G401 (cell line): ENCODE data around the gene BMP2K. TPM values are rescaled to one million over a fixed set of nuclear protein-coding genes. Genes with fewer than 3 reads are reported as not detected.
"Not testable (repeated sequence)": the region's sequence is repeated elsewhere in the genome, so short reads cannot be mapped to it uniquely, and the experiment has no call there.

Experiments used
- DNase-seq: peaks from one replicate; pipeline ENCODE4 v3.0.0-alpha.2; 2015; ENCODE audit warnings: low spot score
- in situ Hi-C: cut with HindIII; loops from 2 replicates; pipeline ENCODE4 v1.10.0; 2016; ENCODE audit warnings: low sequenced_read_pairs, mixed read lengths
- total RNA-seq: library from RNA; depleted of rRNA; stranded (reverse); fragments of >200 nt; shearing (Covaris generic); gene quantifications from 2 replicates; pipeline ENCODE4 v1.2.3, GENCODE V29; 2014

The BMP2K gene
- total RNA-seq, 1 experiment from 2014 or later, result 10.4 TPM

DNA sequence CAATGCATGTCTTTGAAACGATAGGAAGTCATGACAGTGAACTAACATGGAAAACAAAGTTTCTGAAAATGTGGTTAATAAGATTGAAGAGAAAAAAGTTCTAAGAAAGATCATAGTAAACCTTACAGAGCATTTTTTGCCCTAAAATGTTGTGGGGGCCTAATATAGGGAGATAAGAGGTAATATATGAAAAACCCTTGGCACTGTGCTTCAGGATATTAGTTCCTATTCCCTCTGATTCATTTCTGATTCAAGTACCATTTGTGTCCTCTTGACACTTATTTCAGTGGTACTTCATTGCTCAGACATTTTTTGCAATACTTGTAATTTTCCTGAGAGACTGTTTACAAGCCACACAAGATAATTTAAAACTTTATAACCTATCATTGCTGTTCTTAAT lies 128.0 kb downstream of the BMP2K start:
- in situ Hi-C loops, result no loop called here
- DNase-seq, result no peak

GRCh38 chr4:78907638-78908037 lies 131.5 kb downstream of the BMP2K start:
- in situ Hi-C loops, result no loop called here
- DNase-seq, result no peak

GRCh38 chr4:78908974-78909373 lies 132.8 kb downstream of the BMP2K start:
- DNase-seq, in situ Hi-C loops: not testable (repeated sequence)

GRCh38 chr4:78910612-78911011 lies 134.5 kb downstream of the BMP2K start:
- DNase-seq, result no peak
- in situ Hi-C loops, result no loop called here

- no peak for DNase-seq
- in situ Hi-C loops, result no loop called here
These were observed 146.1 kb downstream of the BMP2K start for GRCh38 chr4:78922207-78922606.

GRCh38 chr4:78923464-78924312 lies 147.5 kb downstream of the BMP2K start:
- in situ Hi-C loops, result no loop called here
- DNase-seq, result no peak

- DNase-seq, result no peak
- in situ Hi-C loops, result no loop called here
These were observed 150.7 kb downstream of the BMP2K start for GRCh38 chr4:78926826-78927225.

DNA sequence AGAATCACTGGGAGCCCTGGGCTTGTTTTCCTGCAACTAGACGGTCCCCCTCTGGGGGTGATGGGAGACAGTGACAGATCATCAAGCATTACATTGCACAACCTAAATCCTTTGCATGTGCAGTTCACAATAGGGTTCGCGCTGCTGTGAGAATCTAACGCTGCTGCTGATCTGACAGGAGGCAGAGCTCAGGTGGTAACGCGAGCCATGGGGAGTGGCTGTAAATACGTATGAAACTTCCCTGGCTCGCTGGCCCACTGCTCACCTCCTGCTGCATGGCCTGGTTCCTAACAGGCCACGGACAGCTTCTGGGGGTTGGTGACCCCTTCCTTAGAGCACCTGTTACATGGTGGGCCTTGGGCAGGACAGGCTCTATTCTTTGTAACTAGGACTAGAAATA lies 152.7 kb downstream of the BMP2K start:
- in situ Hi-C loops, result no loop called here
- no peak for DNase-seq

GRCh38 chr4:78930016-78930629 lies 154.0 kb downstream of the BMP2K start:
- in situ Hi-C loops, result no loop called here

DNA sequence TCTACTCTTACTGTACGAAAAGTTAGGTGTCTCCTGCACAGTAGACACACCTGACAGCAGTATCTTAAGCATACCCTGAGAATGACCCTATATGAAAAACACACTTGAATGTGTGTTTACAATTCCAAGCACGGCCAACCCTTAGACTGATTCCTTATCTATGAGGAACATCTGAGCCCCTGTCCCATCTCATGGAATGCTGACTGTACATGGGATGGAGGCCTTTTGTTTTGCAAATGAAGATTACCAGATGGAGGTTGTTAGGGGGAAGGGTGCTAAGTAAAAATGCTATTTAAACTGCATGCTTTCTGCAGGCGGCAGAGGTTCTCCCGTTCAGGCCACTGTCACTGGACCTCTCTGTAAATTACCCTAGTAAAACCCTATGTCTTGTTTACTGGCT lies 160.8 kb downstream of the BMP2K start:
- in situ Hi-C loops, result no loop called here
- no peak for DNase-seq

More at GRCh38 chr4:78930016-78930629, 154.0 kb downstream of the BMP2K start:
- no peak for DNase-seq

DNA sequence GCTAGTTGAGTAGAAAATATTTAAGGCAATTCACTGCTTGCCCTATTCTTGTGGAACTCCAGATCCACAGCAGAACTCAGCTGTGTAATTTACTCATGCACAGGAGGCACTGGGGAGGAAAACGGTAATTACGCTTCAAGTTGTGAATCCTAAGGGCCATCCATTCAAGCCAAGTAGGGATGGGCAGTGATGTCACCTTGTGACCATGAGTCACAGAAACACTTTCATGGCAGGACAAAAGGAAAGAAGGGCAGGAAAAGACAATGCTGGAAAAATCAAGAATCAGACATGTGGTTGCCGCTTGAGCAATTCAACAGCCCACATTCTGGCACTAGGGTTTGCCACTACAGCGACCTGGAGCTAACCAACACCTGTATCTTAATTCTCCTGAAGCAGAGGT lies 161.7 kb downstream of the BMP2K start:
- in situ Hi-C loops, result no loop called here
- peak; percentile 53 for DNase-seq

GRCh38 chr4:78938474-78938867 lies 162.3 kb downstream of the BMP2K start:
- in situ Hi-C loops, result no loop called here
- DNase-seq, result peak; percentile 40

DNA sequence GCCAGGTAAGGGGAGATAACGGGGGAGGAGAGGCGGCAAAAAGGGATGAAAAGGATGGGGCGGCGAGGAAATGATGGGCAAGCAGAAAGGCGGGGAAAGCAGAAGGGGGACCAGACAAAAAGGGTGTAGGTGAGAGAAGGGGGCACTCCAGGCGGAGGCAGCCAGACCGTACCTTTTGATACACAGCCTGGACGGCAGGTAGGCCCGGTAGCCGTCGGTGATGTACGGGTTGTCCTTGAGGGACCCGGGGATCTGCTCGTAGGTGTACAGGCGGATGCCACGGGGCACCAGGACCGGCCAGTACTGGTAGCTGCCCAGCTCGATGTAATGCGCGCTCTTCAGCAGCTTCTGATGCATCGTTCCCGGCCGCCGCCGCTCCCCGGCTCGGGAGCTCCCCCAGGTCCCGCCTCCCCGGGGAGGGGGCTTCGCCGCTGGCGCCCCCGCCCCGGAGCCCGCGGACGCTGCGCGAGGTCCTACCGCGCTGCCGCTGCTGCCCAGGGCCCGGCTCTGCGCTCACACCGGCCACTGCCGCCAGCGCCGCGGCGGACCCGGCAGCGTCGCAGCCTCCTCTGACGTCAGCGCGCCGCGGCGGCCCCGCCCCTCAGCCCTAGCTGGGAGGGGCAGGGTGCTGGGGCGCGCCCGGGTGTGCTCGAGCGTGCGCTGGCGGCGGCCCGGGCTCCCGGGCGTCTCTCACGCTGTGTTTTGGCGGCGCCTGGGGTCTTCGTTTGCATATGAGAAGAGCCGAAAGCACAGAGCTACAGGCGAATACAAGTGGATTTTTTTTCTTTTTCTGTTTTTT lies 162.9 kb downstream of the BMP2K start, which contains the start of gene PAQR3:
Gene PAQR3, minus strand, starts transcription at position 571 of the 799 bp plus-strand sequence. Its CDS starts 214 bp downstream, at position 357.
- DNase-seq, result peak; percentile 85
- in situ Hi-C loops, result no loop called here

- DNase-seq, result no peak
- in situ Hi-C loops, result no loop called here
These were observed 163.5 kb downstream of the BMP2K start for GRCh38 chr4:78939667-78940008.

DNA sequence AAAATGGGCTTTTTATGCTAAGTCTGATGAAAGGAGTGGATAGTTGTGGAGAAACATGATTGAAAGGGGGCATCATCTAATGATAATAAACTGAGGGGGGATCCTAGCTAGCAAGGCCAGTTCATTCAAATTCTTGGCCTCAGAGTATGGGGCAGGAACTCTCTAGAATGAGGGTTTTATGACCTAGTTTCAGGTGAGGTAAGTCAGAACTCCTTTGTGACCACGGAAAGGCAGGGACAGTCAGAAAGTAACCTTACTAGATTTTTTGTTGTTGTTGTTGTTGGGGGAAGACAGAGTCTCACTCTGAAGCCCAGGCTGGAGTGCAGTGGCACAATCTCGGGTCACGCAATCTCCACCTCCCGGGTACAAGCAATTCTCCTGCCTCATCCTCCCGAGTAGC lies 164.6 kb downstream of the BMP2K start:
- DNase-seq, result no peak
- in situ Hi-C loops, result no loop called here

- DNase-seq, result no peak
- in situ Hi-C loops, result no loop called here
These were observed 168.2 kb downstream of the BMP2K start for GRCh38 chr4:78944381-78944780.

GRCh38 chr4:78945651-78946179 lies 169.6 kb downstream of the BMP2K start:
- DNase-seq, result no peak
- in situ Hi-C loops, result no loop called here

GRCh38 chr4:78949735-78950134 lies 173.6 kb downstream of the BMP2K start:
- in situ Hi-C loops, result no loop called here

DNA sequence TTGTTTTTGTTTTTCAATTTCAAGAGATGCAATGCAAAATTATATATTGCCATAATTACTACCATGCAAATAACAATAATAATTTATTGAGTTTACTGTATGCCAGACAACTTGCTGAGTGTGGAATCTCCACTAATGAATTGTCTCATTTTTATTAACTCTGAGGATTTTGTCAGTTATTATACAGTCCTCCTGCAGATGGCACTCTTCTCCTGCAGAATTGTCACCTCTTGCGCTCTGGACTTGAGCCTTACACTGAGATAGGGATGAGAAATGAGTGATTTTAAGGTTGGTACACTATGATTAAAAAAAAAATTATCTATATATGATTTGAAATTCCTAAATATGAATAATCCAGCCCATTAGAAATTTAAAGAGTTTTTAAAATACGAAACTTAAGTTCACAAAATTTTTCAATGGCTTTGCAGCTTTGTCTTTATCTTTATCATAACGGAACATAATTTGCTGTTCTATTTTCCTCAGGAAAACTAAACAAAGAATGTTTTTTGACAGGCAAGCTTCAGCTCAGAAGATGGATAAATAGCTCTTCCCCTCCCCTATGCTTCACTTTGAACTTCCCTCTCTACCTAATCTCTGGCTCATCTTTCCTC lies 175.8 kb downstream of the BMP2K start:
- DNase-seq, result peak; percentile 75
- in situ Hi-C loops, result no loop called here

More at GRCh38 chr4:78949735-78950134, 173.6 kb downstream of the BMP2K start:
- no peak for DNase-seq
